T-helper 1 cell treated with Interleukin-12 subunit alpha and Interleukin-12 subunit beta and Interleukin-4 antibody, amounts not matched to agents 30 μg/mL and 1 μg/mL, for 36 hours (primary cell): ENCODE data around the gene TBC1D9.
"Not testable (repeated sequence)": the region's sequence is repeated elsewhere in the genome, so short reads cannot be mapped to it uniquely, and the experiment has no call there.

Experiments used
- H3K27ac Mint-ChIP-seq: one replicate; pipeline ENCODE4 v1.8.0; 2021; ENCODE audit warnings: mild to moderate bottlenecking, mixed read lengths
- H3K27me3 Mint-ChIP-seq: one replicate; pipeline ENCODE4 v1.8.0; 2021; ENCODE audit warnings: low read depth, mixed read lengths
- H3K36me3 Mint-ChIP-seq: one replicate; pipeline ENCODE4 v1.8.0; 2021; ENCODE audit warnings: low read depth, mixed read lengths
- H3K4me1 Mint-ChIP-seq: one replicate; pipeline ENCODE4 v1.8.0; 2021; ENCODE audit warnings: low read depth, mixed read lengths
- H3K4me3 Mint-ChIP-seq: one replicate; pipeline ENCODE4 v1.8.0; 2021; ENCODE audit warnings: mild to moderate bottlenecking, moderate library complexity, mixed read lengths
- H3K9me3 Mint-ChIP-seq: one replicate; pipeline ENCODE4 v1.8.0; 2021; ENCODE audit warnings: mixed read lengths

Gene TBC1D9

DNA sequence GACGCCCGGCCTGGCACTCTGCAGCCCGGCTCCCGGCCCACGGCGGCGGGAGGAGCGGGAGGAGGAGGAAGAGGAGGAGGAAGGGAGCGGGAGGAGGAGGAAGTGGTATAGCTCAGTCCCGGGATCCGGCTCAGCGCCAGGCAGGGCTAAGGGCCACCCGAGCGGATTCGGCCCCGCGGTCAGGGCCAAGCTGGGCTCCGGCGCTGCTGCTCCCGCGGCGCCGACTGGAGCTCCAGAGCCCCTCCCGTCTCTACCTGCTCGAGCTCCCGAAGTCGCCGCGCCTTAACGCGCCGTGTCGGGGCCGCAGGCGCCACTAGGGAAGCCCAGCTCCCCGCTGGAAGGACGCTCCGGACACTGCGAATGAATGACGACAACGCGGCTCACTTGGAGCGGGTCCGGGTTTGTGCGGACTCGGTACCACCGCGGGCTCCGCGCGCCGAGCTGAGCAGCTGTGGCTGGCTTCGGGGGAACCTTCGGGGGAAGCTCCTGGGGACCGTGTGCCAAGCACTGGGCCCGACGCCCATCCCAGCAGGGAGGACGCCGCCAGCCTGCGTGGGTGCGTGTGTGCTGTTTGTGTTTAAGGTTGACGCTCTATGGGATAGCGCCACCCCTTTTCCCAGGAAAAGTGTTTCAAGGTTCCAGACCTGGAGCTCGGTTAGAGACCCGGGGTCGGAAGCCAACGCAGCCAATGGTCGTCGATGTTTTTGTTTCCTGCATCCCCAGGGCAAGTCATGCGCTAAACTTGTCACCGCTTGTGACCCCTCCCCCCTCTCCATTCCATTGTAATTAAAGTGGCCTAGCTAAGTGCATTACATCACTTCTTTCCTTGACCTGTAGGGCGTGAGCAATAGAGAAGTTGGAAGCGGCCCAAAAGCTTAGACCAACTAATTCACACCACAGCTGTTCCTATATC is at the start of gene TBC1D9:
Gene TBC1D9 (minus strand): TSS at position 67 of the 913 bp plus-strand sequence. CDS start 340 bp downstream, outside the sequence.
- no peaks in the 10 kb centered on the region for H3K9me3 Mint-ChIP-seq
- H3K27ac Mint-ChIP-seq: no peak within 1 kb of the TSS
- peaks cover 64% of the 10 kb centered on the region for H3K27me3 Mint-ChIP-seq
- peaks cover 1% of the 10 kb centered on the region for H3K36me3 Mint-ChIP-seq
- H3K4me1 Mint-ChIP-seq: no peaks in the 10 kb centered on the region
- peak within 1 kb of the TSS; percentile 28 for H3K4me3 Mint-ChIP-seq

DNA sequence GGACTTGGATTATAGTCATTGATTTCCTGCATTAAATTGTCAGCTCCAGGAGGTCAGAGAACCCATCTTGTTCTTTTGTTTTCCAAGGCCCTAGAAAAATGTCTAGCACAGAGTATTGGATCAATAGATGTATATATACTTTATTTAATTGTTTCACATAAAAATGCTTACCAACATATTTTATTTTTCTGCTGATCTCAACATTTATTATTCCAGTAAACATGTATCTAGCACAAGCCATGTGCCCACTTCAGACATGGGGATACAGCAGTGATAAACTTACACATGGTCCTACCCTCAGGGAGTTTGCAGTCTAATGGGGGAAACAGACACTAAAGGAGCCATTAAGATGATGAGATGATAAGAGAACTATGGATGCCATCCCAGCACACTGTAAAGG is 49.1 kb upstream of the TBC1D9 start:
- no peak overlapping the region for H3K4me3 Mint-ChIP-seq
- no peaks in the 10 kb centered on the region for H3K9me3 Mint-ChIP-seq
- no peaks in the 10 kb centered on the region for H3K4me1 Mint-ChIP-seq
- no peaks in the 10 kb centered on the region for H3K27me3 Mint-ChIP-seq
- no peak overlapping the region for H3K27ac Mint-ChIP-seq
- H3K36me3 Mint-ChIP-seq: no peaks in the 10 kb centered on the region

DNA sequence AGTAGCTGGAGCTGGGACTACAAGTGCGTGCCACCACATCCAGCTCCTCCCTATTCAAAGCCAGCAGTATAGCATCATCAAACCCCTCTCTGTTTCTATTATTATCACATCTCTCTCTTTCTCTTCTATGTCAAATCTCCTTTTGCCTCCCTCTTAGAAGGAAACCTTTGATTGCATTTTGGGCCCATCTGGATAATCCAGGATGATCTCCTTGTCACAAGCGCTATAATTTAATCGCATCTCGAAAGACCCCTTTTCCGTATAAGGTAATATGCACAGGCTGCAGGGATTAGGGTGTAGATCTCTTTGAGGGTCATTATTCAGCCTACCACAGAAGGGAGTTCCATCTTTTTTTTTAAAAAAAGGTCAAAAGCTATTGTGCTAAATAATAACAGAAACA is 46.4 kb upstream of the TBC1D9 start:
- Mint-ChIP-seq H3K36me3 (no peaks in the 10 kb centered on the region), H3K4me3 (no peak overlapping the region), H3K4me1 (no peaks in the 10 kb centered on the region), H3K9me3 (no peaks in the 10 kb centered on the region), H3K27ac (no peak overlapping the region), H3K27me3 (no peaks in the 10 kb centered on the region)

DNA sequence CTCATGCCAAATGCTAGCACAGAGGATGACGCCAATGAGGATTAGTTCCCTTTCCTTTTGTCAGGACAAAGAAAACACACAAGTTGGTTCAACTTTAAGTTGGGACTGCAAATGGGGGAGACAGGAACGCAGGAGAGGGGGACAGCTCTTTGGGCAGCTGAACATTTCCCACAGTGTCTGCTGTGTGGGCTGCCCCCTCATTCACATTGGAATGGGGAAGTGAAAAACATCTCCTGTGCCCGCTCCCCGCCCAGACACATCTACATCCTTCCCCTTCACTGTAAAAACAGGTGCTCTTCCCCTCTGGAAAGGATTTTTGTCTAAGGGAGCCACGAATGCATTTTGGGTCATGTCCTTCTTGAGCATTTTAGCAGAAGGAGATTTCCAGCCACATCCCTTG is 44.5 kb upstream of the TBC1D9 start:
- H3K36me3 Mint-ChIP-seq: no peaks in the 10 kb centered on the region
- no peaks in the 10 kb centered on the region for H3K4me1 Mint-ChIP-seq
- no peak overlapping the region for H3K27ac Mint-ChIP-seq
- no peak overlapping the region for H3K4me3 Mint-ChIP-seq
- no peaks in the 10 kb centered on the region for H3K27me3 Mint-ChIP-seq
- H3K9me3 Mint-ChIP-seq: no peaks in the 10 kb centered on the region

DNA sequence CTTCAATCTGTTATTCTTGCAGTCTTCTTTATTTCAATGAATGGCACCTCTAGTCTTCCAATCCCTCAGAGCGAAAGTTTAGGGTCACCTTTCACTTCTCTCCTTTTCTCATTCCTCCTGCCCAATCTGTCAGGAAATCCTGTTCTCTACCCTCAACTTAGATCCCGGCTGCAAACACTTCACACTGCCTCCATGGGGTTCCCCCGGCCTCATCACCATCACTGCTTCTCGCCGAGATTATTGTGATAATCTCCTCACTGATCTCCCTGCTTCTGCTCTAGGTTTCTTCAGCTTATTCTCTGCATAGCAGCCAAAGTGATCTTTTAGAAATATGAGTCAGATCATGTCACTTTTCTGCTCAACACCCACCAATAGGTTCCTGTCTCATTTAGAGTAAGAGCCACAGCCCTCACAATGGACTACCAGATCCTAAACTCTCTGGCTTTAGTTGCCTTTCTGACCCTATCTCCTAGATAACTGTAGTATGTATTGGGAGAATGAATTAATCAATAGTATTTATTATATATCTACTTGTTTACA is 43.6 kb upstream of the TBC1D9 start:
- Mint-ChIP-seq H3K27ac (no peak overlapping the region), H3K4me3 (no peak overlapping the region), H3K9me3 (no peaks in the 10 kb centered on the region), H3K27me3 (no peaks in the 10 kb centered on the region), H3K36me3 (no peaks in the 10 kb centered on the region), H3K4me1 (no peaks in the 10 kb centered on the region)

DNA sequence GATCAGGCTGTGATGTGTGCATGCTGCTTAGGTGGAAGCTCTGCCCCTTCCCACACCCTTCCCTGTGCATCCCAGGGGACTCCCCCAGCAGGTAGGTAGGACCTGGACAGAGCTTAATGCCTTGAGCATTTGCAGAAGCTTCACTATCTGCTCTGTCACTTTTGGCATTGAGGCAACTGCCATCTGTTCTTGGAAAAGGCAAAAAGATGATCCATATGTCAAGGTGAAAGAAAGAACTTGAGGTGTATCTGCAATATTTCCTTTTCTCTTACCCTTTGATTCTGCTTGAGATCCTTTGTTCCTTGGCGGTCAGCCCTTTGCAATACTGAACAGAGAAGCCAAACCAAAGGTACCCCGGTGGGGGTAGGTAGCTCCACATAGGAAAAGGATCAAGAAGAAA is 37.1 kb upstream of the TBC1D9 start:
- Mint-ChIP-seq H3K27ac (no peak overlapping the region), H3K4me3 (no peak overlapping the region), H3K4me1 (no peaks in the 10 kb centered on the region), H3K36me3 (no peaks in the 10 kb centered on the region), H3K9me3 (no peaks in the 10 kb centered on the region), H3K27me3 (no peaks in the 10 kb centered on the region)

DNA sequence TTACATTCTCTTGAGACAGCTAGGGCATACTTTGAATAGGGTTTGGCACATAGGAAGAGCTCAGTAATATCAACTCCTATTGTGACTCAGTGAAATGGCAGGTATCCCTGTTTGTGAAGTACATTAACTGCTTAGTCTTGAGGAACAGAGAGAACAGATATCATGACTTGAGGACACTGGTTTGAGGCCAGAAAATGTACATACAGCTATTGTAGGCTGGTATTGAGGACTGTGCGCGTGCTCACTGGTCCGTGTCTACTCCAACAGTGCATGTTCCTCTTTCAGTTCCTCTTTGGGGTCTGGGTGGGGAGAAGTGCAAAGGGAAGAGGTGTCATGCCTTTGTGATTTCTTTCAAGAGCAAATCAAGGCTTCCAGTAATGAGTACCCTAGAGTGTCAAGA is 34.6 kb upstream of the TBC1D9 start:
- no peaks in the 10 kb centered on the region for H3K27me3 Mint-ChIP-seq
- no peaks in the 10 kb centered on the region for H3K9me3 Mint-ChIP-seq
- H3K4me3 Mint-ChIP-seq: no peak overlapping the region
- H3K36me3 Mint-ChIP-seq: no peaks in the 10 kb centered on the region
- H3K4me1 Mint-ChIP-seq: no peaks in the 10 kb centered on the region
- H3K27ac Mint-ChIP-seq: no peak overlapping the region

DNA sequence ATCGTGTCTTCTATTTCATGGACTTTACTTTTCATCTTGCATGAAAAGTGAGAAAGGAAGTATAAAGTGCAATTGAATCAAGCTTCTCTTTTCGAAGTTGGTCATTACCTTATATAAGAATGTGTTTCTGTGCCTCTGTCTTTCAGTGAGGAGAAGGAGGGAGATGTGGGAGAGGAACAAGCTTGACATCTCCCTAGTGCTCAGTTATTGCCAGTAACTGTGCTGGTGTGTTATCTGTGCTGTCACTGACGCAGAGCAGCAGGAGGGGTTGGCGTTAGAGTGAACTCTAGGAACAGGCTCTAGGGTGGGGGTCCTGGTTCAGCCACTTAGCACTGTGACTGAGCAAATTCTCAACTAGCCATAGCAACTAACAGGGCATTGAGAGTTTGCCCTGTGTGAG is 34.0 kb upstream of the TBC1D9 start:
- Mint-ChIP-seq H3K4me3 (no peak overlapping the region), H3K36me3 (no peaks in the 10 kb centered on the region), H3K27ac (no peak overlapping the region), H3K27me3 (no peaks in the 10 kb centered on the region), H3K9me3 (no peaks in the 10 kb centered on the region), H3K4me1 (no peaks in the 10 kb centered on the region)

DNA sequence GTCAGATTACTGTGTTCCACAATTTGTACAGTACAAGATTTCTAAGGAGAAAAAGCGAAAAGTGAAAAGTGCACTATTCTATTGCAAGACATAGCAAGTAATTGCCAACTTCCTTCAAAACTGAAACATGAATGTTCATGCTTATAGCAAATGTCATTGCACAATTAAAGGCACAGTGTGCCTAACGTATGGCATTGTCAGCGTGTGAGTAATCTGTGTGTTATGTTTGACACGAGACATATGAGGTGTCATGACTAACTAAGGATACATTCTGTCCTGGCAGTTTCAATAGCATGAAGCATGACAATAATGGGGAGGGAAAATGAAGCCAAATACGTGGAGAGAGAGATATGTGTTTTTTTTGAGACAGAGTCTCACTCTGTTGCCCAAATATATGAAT is 33.6 kb upstream of the TBC1D9 start:
- no peaks in the 10 kb centered on the region for H3K9me3 Mint-ChIP-seq
- H3K27ac Mint-ChIP-seq: no peak overlapping the region
- H3K4me3 Mint-ChIP-seq: no peak overlapping the region
- no peaks in the 10 kb centered on the region for H3K36me3 Mint-ChIP-seq
- no peaks in the 10 kb centered on the region for H3K4me1 Mint-ChIP-seq
- no peaks in the 10 kb centered on the region for H3K27me3 Mint-ChIP-seq

DNA sequence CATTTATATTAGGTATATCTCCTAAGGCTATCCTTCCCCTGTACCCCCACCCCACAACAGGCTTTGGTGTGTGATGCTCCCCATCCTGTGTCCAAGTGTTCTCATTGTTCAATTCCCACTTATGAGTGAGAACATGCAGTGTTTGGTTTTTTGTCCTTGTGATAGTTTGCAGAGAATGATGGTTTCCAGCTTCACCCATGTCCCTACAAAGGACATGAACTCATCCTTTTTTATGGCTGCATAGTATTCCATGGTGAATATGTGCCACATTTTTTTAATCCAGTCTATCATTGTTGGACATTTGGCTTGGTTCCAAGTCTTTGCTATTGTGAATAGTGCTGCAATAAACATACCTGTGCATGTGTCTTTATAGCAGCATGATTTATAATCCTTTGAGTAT is 26.6 kb upstream of the TBC1D9 start:
- not testable (repeated sequence) for H3K36me3 Mint-ChIP-seq, H3K4me1 Mint-ChIP-seq, H3K9me3 Mint-ChIP-seq, H3K4me3 Mint-ChIP-seq, H3K27me3 Mint-ChIP-seq, H3K27ac Mint-ChIP-seq

DNA sequence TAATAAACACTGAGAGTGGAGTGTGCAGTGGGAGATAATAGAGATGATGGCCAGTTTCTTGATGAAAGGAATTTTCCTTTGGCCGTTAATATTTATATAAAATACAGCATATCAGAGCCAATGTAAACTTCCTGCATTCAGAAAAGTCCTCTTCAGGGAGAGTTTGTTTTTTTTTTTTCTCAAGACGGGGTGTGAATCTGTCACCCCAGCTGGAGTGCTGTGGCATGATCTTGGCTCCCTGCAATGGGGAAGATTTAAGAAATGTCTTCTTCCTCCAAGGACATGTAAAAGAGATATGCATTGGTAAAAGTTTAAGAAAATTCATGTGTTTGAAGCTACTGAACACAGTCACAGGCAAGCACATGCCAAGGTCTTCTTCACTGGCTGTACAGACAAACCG is 25.4 kb upstream of the TBC1D9 start:
- Mint-ChIP-seq H3K4me3 (no peak overlapping the region), H3K27me3 (no peaks in the 10 kb centered on the region), H3K36me3 (no peaks in the 10 kb centered on the region), H3K4me1 (no peaks in the 10 kb centered on the region), H3K27ac (no peak overlapping the region), H3K9me3 (no peaks in the 10 kb centered on the region)

DNA sequence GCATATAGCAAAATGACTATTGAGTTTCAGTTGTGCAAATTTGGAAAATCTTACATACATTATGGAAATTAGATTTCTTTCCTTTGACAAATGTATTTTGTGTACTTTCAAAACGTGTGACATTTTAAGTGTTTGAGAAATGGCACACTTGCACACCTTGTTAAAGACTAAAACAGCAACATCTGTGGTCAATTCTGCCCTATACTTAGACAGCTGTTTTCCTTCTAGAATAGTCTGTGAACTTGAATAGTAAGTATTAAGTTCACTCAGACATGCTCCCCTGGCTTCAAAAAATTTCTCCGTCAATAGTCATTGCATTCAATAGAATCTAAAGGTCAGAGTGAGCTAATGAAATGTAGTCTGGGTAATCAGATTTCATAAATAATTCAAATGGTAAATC is 21.7 kb upstream of the TBC1D9 start:
- Mint-ChIP-seq H3K9me3 (no peaks in the 10 kb centered on the region), H3K27me3 (peaks cover 3% of the 10 kb centered on the region), H3K36me3 (no peaks in the 10 kb centered on the region), H3K4me1 (no peaks in the 10 kb centered on the region), H3K27ac (no peak overlapping the region), H3K4me3 (no peak overlapping the region)

DNA sequence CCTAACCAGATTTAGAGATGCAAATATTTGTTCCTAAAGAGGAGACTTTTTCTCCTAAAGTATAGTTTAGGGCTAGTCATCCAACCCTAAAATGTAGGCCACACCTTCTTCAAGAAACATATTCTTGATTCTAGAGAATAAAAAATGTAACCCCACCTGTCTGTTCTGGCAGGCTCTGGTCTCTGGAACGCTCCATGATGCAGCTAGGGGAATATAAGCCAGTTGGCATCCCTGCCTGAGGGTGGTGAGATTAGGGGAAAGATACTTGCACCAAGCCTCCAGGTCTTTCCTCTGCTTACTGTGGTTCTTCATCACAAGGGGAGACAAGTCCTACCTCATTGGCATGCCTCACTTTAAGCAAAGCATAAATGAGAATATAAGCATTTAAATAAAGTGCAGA is 21.2 kb upstream of the TBC1D9 start:
- H3K27me3 Mint-ChIP-seq: peaks cover 3% of the 10 kb centered on the region
- H3K27ac Mint-ChIP-seq: no peak overlapping the region
- no peaks in the 10 kb centered on the region for H3K9me3 Mint-ChIP-seq
- H3K36me3 Mint-ChIP-seq: no peaks in the 10 kb centered on the region
- H3K4me1 Mint-ChIP-seq: no peaks in the 10 kb centered on the region
- H3K4me3 Mint-ChIP-seq: no peak overlapping the region

DNA sequence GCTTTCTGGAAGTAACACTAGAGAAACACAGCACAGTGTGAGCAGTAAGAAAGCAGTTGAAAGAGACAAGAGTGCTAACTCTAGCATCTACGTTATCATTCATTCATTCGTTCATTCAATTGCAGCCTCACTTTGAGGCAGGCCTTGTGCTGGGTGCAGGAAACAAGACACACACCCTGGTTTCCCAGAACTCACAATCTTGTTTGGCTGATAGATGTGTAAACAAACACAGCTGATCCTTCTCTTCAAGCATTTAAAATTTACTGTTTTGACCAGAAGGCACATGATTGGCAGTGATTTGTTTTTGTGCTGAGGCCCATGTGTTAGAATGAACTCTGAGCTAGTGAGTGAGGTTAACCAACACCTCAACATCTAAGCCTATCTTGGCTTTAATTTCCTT is 20.4 kb upstream of the TBC1D9 start:
- H3K36me3 Mint-ChIP-seq: no peaks in the 10 kb centered on the region
- H3K4me3 Mint-ChIP-seq: no peak overlapping the region
- H3K4me1 Mint-ChIP-seq: no peaks in the 10 kb centered on the region
- H3K27ac Mint-ChIP-seq: no peak overlapping the region
- H3K27me3 Mint-ChIP-seq: peaks cover 3% of the 10 kb centered on the region
- H3K9me3 Mint-ChIP-seq: no peaks in the 10 kb centered on the region

DNA sequence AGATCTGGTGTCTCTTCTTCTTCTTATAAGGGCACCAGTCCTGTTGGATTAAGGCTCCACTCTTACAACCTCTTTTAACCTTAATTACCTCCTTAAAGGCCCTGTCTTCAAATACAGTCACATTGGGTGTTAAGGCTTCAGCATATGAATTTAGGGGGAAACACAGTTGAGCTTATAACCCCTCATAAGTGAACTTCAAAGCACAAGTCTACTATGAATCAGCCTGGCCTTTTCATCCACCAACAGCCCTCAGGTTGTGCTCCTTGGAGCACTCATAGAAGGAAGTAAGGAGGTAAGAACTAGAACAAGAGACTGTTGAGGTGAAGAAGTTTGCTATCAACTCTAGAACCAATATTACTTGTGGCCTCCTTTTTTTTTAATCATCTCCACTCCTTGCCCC is 18.8 kb upstream of the TBC1D9 start:
- no peaks in the 10 kb centered on the region for H3K36me3 Mint-ChIP-seq
- no peak overlapping the region for H3K27ac Mint-ChIP-seq
- H3K9me3 Mint-ChIP-seq: no peaks in the 10 kb centered on the region
- H3K27me3 Mint-ChIP-seq: peaks cover 3% of the 10 kb centered on the region
- H3K4me1 Mint-ChIP-seq: no peaks in the 10 kb centered on the region
- no peak overlapping the region for H3K4me3 Mint-ChIP-seq
